ENCODE data around the gene ST7. TPM values are rescaled to one million over a fixed set of nuclear protein-coding genes. Genes with fewer than 3 reads are reported as not detected.

ST7 gene
- total and polyA plus RNA-seq, 2 of the 13 experiments (the other 11 are each of a cell fraction or from before 2014, with no cell fraction given), result 17.3 to 23.5 TPM

DNA sequence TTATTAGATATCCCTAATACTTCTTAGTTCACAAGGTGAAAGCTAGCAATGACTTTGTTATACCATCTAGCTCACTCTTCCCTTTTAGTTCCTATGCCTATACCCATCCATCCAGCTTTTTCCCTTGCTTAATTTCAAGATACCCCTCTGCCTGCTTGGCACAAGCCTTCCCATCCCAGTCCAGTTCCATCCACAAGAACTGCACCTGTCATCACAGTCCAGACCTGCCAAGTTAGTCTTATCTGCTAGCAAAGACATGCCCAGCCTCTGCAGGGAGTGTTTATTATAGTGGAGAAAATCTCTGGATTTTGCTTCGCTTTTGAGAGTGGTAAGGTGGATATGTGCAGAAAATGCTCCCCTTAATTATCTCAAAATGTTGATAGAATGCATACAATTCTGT is 158.2 kb downstream of the ST7 start (continued):
- TF ChIP-seq ZNF253 (CRISPR knock-in tag; IDR thresholded peaks at IDR 0.05; ENCODE audit: borderline replicate concordance), result no peak
- no peak for TF ChIP-seq ZNF776 (CRISPR knock-in tag; IDR thresholded peaks at IDR 0.05)
- TF ChIP-seq KDM4B (CRISPR knock-in tag; IDR thresholded peaks at IDR 0.05), result no peak
- TF ChIP-seq AGO2 (optimal IDR thresholded peaks at IDR 0.05; ENCODE audit: low read depth, low read length), result no peak
- TF ChIP-seq GATAD2A (CRISPR knock-in tag; IDR thresholded peaks at IDR 0.05), result no peak
- no peak for TF ChIP-seq ZNF331 (CRISPR knock-in tag; IDR thresholded peaks at IDR 0.05)

DNA sequence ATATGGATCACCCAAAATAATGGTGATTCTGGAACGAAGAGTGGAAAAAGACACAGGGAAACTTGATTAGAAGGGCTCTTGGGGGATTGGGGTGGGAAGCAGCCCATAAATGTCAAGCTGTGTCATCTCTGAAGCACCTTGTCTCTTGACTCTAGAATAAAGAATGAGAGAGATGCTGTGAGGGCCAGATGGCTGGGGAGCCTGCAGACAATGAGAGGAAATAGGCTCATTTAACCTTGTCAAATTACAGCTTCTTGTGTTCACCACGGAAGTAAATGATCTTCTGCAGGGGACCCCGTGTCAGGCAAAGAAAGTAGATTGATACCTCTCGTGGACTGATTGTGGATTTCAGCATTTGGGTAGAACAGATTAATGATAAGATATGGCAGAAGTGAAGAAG is 159.3 kb downstream of the ST7 start:
- intact Hi-C loops (cut with micrococcal nuclease; ENCODE audit: unreplicated experiment), result loop anchor here (10.0 kb wide), 1 partner anchor 518 kb away; no protein-coding TSS in a partner anchor
- H2AFZ ChIP-seq (ENCODE audit: low read length), result no peak overlapping the region
- TF ChIP-seq HOXA9 (CRISPR knock-in tag; IDR thresholded peaks at IDR 0.05; ENCODE audit: borderline replicate concordance) (no peak), NAIF1 (CRISPR knock-in tag; IDR thresholded peaks at IDR 0.05; ENCODE audit: borderline replicate concordance) (no peak), ZSCAN29 (CRISPR knock-in tag; conservative IDR thresholded peaks at IDR 0.05) (no peak), CREB1 (IDR thresholded peaks at IDR 0.05) (no peak), CREB1 (CRISPR knock-in tag; IDR thresholded peaks at IDR 0.05) (no peak), KLF12 (CRISPR knock-in tag; IDR thresholded peaks at IDR 0.05; ENCODE audit: borderline replicate concordance) (no peak), HOXA3 (CRISPR knock-in tag; IDR thresholded peaks at IDR 0.05) (no peak), RFXAP (CRISPR knock-in tag; IDR thresholded peaks at IDR 0.05; ENCODE audit: borderline replicate concordance) (no peak), SNAPC2 (CRISPR knock-in tag; IDR thresholded peaks at IDR 0.05) (no peak), SMAD9 (CRISPR knock-in tag; IDR thresholded peaks at IDR 0.05) (no peak), HNRNPL (IDR thresholded peaks at IDR 0.05; ENCODE audit: low read depth, low read length) (no peak)
- TF ChIP-seq, protein P1, sequence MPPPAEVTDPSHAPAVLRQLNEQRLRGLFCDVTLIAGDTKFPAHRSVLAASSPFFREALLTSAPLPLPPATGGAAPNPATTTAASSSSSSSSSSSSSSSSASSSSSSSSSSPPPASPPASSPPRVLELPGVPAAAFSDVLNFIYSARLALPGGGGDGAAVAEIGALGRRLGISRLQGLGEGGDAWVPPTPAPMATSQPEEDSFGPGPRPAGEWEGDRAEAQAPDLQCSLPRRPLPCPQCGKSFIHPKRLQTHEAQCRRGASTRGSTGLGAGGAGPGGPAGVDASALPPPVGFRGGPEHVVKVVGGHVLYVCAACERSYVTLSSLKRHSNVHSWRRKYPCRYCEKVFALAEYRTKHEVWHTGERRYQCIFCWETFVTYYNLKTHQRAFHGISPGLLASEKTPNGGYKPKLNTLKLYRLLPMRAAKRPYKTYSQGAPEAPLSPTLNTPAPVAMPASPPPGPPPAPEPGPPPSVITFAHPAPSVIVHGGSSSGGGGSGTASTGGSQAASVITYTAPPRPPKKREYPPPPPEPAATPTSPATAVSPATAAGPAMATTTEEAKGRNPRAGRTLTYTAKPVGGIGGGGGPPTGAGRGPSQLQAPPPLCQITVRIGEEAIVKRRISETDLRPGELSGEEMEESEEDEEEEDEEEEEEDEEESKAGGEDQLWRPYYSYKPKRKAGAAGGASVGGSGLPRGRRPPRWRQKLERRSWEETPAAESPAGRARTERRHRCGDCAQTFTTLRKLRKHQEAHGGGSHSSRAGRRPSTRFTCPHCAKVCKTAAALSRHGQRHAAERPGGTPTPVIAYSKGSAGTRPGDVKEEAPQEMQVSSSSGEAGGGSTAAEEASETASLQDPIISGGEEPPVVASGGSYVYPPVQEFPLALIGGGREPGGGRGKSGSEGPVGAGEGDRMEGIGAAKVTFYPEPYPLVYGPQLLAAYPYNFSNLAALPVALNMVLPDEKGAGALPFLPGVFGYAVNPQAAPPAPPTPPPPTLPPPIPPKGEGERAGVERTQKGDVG (CRISPR knock-in tag; IDR thresholded peaks at IDR 0.05; ENCODE audit: borderline replicate concordance), result no peak
- TF ChIP-seq, protein P2, sequence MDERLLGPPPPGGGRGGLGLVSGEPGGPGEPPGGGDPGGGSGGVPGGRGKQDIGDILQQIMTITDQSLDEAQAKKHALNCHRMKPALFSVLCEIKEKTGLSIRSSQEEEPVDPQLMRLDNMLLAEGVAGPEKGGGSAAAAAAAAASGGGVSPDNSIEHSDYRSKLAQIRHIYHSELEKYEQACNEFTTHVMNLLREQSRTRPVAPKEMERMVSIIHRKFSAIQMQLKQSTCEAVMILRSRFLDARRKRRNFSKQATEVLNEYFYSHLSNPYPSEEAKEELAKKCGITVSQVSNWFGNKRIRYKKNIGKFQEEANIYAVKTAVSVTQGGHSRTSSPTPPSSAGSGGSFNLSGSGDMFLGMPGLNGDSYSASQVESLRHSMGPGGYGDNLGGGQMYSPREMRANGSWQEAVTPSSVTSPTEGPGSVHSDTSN (CRISPR knock-in tag; IDR thresholded peaks at IDR 0.05), result no peak

More for the DNA sequence above, 159.3 kb downstream of the ST7 start:
- ChIA-PET CTCF (ENCODE audit: low intra/inter-chr PET ratio, low total read pairs) (no interaction called here), POLR2A (no interaction called here)
- in situ Hi-C loops (cut with HindIII; ENCODE audit: extremely low pct_ligation_motif_present, low pct_unique_long_range_greater_than_20kb), result no loop called here
- ATAC-seq, result no peak
- no peaks in the 10 kb centered on the region for H4K20me1 ChIP-seq (ENCODE audit: insufficient read depth, low read length)
- no peaks in the 10 kb centered on the region for H3K9me3 ChIP-seq (ENCODE audit: low read length)
- no peaks in the 10 kb centered on the region for H3K36me3 ChIP-seq (replicated peaks in 1 of 2; ENCODE audit: control insufficient read depth in 1 of 2, insufficient read depth in 2 of 2, low read length in 2 of 2)
- 97% methylated on average over 4 of the region's 4 CpGs for whole genome bisulfite sequencing (ENCODE audit: low lambda C conversion rate)
- FAIRE-seq, result no peak
- no TSS peak for BruUV-seq (replicated peaks)
- H3K4me1 ChIP-seq (ENCODE audit: insufficient read depth, low read length), result no peaks in the 10 kb centered on the region
- DNase-seq (ENCODE audit: low spot score), result no peak
- H3K9ac ChIP-seq (ENCODE audit: insufficient read depth, low read depth, low read length), result no peak overlapping the region
- no peaks in the 10 kb centered on the region for H3K27me3 ChIP-seq (ENCODE audit: control insufficient read depth in 1 of 2, insufficient read depth in 2 of 2, low read length in 2 of 2)
- H3K4me3 ChIP-seq (replicated peaks in 1 of 3; ENCODE audit: insufficient read depth in 1 of 3, low read depth in 2 of 3, low read length in 3 of 3), result no peak overlapping the region
- H3K79me2 ChIP-seq (ENCODE audit: insufficient read depth, low read length), result no peaks in the 10 kb centered on the region
- H3K27ac ChIP-seq (ENCODE audit: extremely low read length, insufficient read depth, low read length), result no peak overlapping the region
- H3K4me2 ChIP-seq (ENCODE audit: low read depth, low read length), result no peak overlapping the region
